ENCODE data around the gene FGF6.

- TF ChIP-seq FOXA1 (IDR thresholded peaks at IDR 0.05): no peak
- TF ChIP-seq CTCF (IDR thresholded peaks at IDR 0.05; ENCODE audit: low read depth, low read length, missing input control): no peak
- no peak for TF ChIP-seq GABPA (IDR thresholded peaks at IDR 0.05 in 1 of 2, conservative IDR thresholded peaks at IDR 0.05 in 1 of 2)
- TF ChIP-seq JUND (IDR thresholded peaks at IDR 0.05): no peak
- no peak for TF ChIP-seq HNF4A (conservative IDR thresholded peaks at IDR 0.05)
- TF ChIP-seq ATF3 (IDR thresholded peaks at IDR 0.05): no peak
- TF ChIP-seq REST (IDR thresholded peaks at IDR 0.05): no peak
- no peak for TF ChIP-seq NR2F2 (IDR thresholded peaks at IDR 0.05)
Observed at GRCh38 chr12:4422985-4423384, 22.6 kb downstream of the FGF6 start.

All from liver (tissue), 3 donors.